Glomerular endothelial cell (primary cell): ENCODE results near the gene GIGYF2. TPM values are rescaled to one million over a fixed set of nuclear protein-coding genes. Genes with fewer than 3 reads are reported as not detected.

Experiments used
- total RNA-seq: library from RNA; depleted of rRNA; stranded (reverse); fragments of >200 nt; gene quantifications from 2 replicates; pipeline ENCODE4 v1.2.3, GENCODE V29; 2015

Gene GIGYF2
- total RNA-seq, 1 donor from 2014 or later: 52.5 TPM

Other genes starting within 250 kb of the GIGYF2 start
- not detected in 2 replicates for gene ALPI, start 241.2 kb upstream of the GIGYF2 start, total RNA-seq
- not detected in 2 replicates for gene ECEL1, start 209.5 kb upstream of the GIGYF2 start, total RNA-seq
- not detected in 2 replicates for gene PRSS56, start 176.9 kb upstream of the GIGYF2 start, total RNA-seq
- not detected in 2 replicates for gene CHRND, start 171.2 kb upstream of the GIGYF2 start, total RNA-seq
- not detected in 2 replicates for gene CHRNG, start 157.6 kb upstream of the GIGYF2 start, total RNA-seq
- 2.4 and 3.8 TPM in 2 replicates for gene TIGD1, start 146.8 kb upstream of the GIGYF2 start, total RNA-seq
- gene EIF4E2, start 146.6 kb upstream of the GIGYF2 start, total RNA-seq: 82.7 and 91.4 TPM in 2 replicates
- 1.6 and 1.9 TPM in 2 replicates for gene EFHD1, start 63.7 kb upstream of the GIGYF2 start, total RNA-seq
- not detected in 2 replicates for gene KCNJ13, start 79.2 kb downstream of the GIGYF2 start, total RNA-seq
- 0.39 and 2.1 TPM in 2 replicates for gene SNORC, start 172.9 kb downstream of the GIGYF2 start, total RNA-seq